Osteocyte (in vitro differentiated cells): ENCODE data around the gene GALNT14. TPM values are rescaled to one million over a fixed set of nuclear protein-coding genes. Genes with fewer than 3 reads are reported as not detected.
"Not testable (repeated sequence)": the region's sequence is repeated elsewhere in the genome, so short reads cannot be mapped to it uniquely, and the experiment has no call there.

Source experiments
- DNase-seq: peaks from one replicate; pipeline ENCODE4 v3.0.0; 2021; ENCODE audit warnings: mixed read lengths; ENCODE audit not compliant: unreplicated experiment; ENCODE audit errors: extremely low spot score
- H3K27ac Mint-ChIP-seq: one replicate; pipeline ENCODE4 v1.8.0; 2021; ENCODE audit warnings: mild to moderate bottlenecking, mixed read lengths; ENCODE audit not compliant: unreplicated experiment
- H3K27me3 Mint-ChIP-seq: one replicate; pipeline ENCODE4 v1.8.0; 2021; ENCODE audit warnings: mixed read lengths; ENCODE audit not compliant: unreplicated experiment
- H3K36me3 Mint-ChIP-seq: one replicate; pipeline ENCODE4 v1.8.0; 2021; ENCODE audit warnings: mixed read lengths; ENCODE audit not compliant: unreplicated experiment
- H3K4me1 Mint-ChIP-seq: one replicate; pipeline ENCODE4 v1.8.0; 2021; ENCODE audit warnings: mixed read lengths; ENCODE audit not compliant: unreplicated experiment
- H3K4me3 Mint-ChIP-seq: one replicate; pipeline ENCODE4 v1.8.0; 2021; ENCODE audit warnings: mild to moderate bottlenecking, moderate library complexity, mixed read lengths; ENCODE audit not compliant: unreplicated experiment
- H3K9me3 Mint-ChIP-seq: one replicate; pipeline ENCODE4 v1.8.0; 2021; ENCODE audit warnings: mixed read lengths; ENCODE audit not compliant: unreplicated experiment
- total RNA-seq: library from RNA; stranded (reverse); gene quantifications from 2 replicates; pipeline ENCODE4 v1.2.1, GENCODE V29; 2021
- TF ChIP-seq, protein P1 (sequence below): fragments of 200-600 bp; sonication (generic); IDR thresholded peaks from 2 replicates; pipeline ENCODE4 v1.5.0; 2021; ENCODE audit warnings: antibody characterized with exemption, mild to moderate bottlenecking, moderate library complexity

GALNT14 gene
- total RNA-seq, 1 donor from 2014 or later = 4.1 TPM

- TF ChIP-seq, protein P1, sequence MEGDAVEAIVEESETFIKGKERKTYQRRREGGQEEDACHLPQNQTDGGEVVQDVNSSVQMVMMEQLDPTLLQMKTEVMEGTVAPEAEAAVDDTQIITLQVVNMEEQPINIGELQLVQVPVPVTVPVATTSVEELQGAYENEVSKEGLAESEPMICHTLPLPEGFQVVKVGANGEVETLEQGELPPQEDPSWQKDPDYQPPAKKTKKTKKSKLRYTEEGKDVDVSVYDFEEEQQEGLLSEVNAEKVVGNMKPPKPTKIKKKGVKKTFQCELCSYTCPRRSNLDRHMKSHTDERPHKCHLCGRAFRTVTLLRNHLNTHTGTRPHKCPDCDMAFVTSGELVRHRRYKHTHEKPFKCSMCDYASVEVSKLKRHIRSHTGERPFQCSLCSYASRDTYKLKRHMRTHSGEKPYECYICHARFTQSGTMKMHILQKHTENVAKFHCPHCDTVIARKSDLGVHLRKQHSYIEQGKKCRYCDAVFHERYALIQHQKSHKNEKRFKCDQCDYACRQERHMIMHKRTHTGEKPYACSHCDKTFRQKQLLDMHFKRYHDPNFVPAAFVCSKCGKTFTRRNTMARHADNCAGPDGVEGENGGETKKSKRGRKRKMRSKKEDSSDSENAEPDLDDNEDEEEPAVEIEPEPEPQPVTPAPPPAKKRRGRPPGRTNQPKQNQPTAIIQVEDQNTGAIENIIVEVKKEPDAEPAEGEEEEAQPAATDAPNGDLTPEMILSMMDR = no peak
These were observed 223.8 kb downstream of the GALNT14 start for GRCh38 chr2:30914456-30914855.

DNA sequence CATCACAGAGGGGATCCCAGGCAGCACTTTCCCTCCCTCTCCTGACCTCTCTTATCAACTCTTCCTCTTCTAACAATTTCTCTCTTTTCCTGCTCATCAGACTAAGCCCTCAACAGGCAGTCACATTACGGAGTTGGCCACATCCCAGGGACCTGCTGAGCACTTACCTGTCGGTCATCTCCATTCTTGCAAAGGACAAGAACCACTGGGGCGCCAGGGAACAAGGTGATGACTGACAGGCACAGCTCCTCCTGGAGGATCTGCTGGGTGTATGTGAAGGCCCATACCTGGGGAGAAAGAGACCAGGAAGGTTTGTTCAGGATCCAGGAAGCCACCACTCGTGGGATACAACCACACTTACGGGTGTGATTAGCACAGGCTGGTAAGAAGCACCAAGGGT lies 226.2 kb downstream of the GALNT14 start:
- DNase-seq = no peak
- H3K36me3 Mint-ChIP-seq = no peaks in the 10 kb centered on the region
- H3K4me3 Mint-ChIP-seq = no peak overlapping the region
- H3K4me1 Mint-ChIP-seq = no peaks in the 10 kb centered on the region
- TF ChIP-seq, protein P1 = no peak
- H3K27ac Mint-ChIP-seq = no peak overlapping the region
- H3K9me3 Mint-ChIP-seq = peaks cover 4% of the 10 kb centered on the region
- no peaks in the 10 kb centered on the region for H3K27me3 Mint-ChIP-seq

More at GRCh38 chr2:30914456-30914855, 223.8 kb downstream of the GALNT14 start:
- H3K4me3 Mint-ChIP-seq = no peak overlapping the region
- no peaks in the 10 kb centered on the region for H3K36me3 Mint-ChIP-seq
- no peak for DNase-seq
- H3K27ac Mint-ChIP-seq = no peak overlapping the region
- H3K27me3 Mint-ChIP-seq = no peaks in the 10 kb centered on the region
- H3K4me1 Mint-ChIP-seq = no peaks in the 10 kb centered on the region
- peaks cover 4% of the 10 kb centered on the region for H3K9me3 Mint-ChIP-seq

DNA sequence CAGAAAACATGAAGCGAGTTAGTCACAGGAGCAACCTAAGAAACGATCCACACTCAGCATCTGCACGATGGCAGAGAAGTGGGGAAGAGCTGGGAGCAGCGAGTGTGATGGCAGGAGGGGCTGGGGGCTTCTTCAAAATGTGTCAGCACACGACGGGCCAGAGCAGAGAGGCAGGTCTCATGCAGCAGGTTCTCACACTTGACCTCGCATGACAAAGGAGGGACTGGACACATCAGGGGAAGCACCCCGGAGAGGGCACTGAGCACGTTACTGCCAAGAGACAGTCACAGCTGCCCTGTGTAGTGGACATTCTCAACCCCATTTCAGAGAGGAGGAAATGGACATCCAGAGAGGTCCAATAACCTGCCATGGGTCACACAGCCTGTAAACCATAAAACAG lies 226.9 kb downstream of the GALNT14 start:
- no peaks in the 10 kb centered on the region for H3K36me3 Mint-ChIP-seq
- peaks cover 4% of the 10 kb centered on the region for H3K9me3 Mint-ChIP-seq
- no peak for DNase-seq
- TF ChIP-seq, protein P1 = no peak
- no peaks in the 10 kb centered on the region for H3K4me1 Mint-ChIP-seq
- H3K27ac Mint-ChIP-seq = no peak overlapping the region
- no peaks in the 10 kb centered on the region for H3K27me3 Mint-ChIP-seq
- no peak overlapping the region for H3K4me3 Mint-ChIP-seq

DNA sequence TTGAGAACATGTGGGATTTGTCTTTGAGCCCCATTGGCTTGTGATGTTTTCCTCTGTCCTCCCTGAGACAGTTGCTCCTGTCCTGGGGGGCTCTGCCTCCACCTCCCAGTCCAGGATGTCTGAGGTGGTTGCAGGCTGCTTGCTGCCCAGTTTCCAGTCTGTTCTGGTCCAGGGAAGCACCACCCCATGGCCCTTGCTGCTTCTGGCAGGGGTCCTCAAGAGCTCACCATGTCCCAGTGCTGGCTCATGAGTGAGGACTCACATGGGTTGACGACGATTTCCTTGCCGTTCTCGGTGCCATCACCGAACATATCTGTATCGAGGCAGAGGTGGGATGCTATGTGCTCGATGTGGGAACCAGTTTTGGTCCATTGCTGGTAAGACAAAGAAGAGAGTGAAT lies 227.6 kb downstream of the GALNT14 start:
- H3K4me3 Mint-ChIP-seq = no peak overlapping the region
- TF ChIP-seq, protein P1 = no peak
- no peaks in the 10 kb centered on the region for H3K36me3 Mint-ChIP-seq
- DNase-seq = no peak
- no peak overlapping the region for H3K27ac Mint-ChIP-seq
- peaks cover 4% of the 10 kb centered on the region for H3K9me3 Mint-ChIP-seq
- no peaks in the 10 kb centered on the region for H3K27me3 Mint-ChIP-seq
- no peaks in the 10 kb centered on the region for H3K4me1 Mint-ChIP-seq

DNA sequence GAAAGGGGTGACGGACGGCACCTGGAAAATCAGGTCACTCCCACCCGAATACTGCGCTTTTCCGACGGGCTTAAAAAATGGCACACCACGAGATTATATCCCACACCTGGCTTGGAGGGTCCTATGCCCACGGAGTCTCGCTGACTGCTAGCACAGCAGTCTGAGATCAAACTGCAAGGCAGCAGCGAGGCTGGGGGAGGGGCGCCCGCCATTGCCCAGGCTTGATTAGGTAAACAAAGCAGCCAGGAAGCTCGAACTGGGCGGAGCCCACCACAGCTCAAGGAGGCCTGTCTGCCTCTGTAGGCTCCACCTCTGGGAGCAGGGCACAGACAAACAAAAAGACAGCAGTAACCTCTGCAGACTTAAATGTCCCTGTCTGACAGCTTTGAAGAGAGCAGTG lies 233.8 kb downstream of the GALNT14 start:
- H3K36me3 Mint-ChIP-seq, H3K4me1 Mint-ChIP-seq, H3K4me3 Mint-ChIP-seq, H3K27me3 Mint-ChIP-seq, DNase-seq, H3K9me3 Mint-ChIP-seq, H3K27ac Mint-ChIP-seq: not testable (repeated sequence)

- H3K4me3 Mint-ChIP-seq = no peak overlapping the region
- no peaks in the 10 kb centered on the region for H3K36me3 Mint-ChIP-seq
- no peak overlapping the region for H3K27ac Mint-ChIP-seq
- DNase-seq = no peak
- H3K9me3 Mint-ChIP-seq = no peaks in the 10 kb centered on the region
- TF ChIP-seq, protein P1 = no peak
- no peaks in the 10 kb centered on the region for H3K27me3 Mint-ChIP-seq
- no peaks in the 10 kb centered on the region for H3K4me1 Mint-ChIP-seq
These were observed 234.9 kb downstream of the GALNT14 start for GRCh38 chr2:30903326-30903725.
